C4-2B (cell line): ENCODE results near the gene PACSIN2.

ENCODE experiments used
- ZFX ChIP-seq: fragments of 450-650 bp; IDR thresholded peaks from 2 replicates; pipeline ENCODE4 v1.6.1; 2017
- TF ChIP-seq, protein P1 (sequence below): fragments of 450-650 bp; conservative IDR thresholded peaks from 2 replicates; pipeline ENCODE4 v1.5.1; 2017; ENCODE audit warnings: mild to moderate bottlenecking

DNA sequence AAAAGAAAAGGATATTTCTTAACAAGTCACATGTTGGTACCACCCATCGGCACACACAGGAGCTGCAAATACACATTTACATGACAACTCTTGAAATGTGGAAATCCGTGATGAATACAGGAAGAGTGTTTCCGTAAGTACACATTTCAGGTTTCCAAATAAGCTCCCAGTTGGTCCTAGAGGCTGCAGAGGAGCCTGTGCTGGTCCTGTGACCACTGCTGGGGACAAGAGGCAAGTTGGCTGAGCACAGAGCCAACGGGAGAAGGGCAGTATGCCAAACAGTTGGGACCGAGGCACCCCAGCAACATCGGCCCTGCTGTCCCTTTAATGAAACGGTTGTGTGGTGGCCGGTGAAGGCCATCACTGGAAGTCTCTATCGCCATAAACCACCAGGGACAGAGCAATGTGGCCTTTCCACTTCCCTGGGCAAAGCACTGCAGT lies 119.4 kb downstream of the PACSIN2 start:
- TF ChIP-seq, protein P1, sequence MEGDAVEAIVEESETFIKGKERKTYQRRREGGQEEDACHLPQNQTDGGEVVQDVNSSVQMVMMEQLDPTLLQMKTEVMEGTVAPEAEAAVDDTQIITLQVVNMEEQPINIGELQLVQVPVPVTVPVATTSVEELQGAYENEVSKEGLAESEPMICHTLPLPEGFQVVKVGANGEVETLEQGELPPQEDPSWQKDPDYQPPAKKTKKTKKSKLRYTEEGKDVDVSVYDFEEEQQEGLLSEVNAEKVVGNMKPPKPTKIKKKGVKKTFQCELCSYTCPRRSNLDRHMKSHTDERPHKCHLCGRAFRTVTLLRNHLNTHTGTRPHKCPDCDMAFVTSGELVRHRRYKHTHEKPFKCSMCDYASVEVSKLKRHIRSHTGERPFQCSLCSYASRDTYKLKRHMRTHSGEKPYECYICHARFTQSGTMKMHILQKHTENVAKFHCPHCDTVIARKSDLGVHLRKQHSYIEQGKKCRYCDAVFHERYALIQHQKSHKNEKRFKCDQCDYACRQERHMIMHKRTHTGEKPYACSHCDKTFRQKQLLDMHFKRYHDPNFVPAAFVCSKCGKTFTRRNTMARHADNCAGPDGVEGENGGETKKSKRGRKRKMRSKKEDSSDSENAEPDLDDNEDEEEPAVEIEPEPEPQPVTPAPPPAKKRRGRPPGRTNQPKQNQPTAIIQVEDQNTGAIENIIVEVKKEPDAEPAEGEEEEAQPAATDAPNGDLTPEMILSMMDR, result no peak
- no peak for TF ChIP-seq ZFX
